ENCODE data around the gene RAB8B. TPM values are rescaled to one million over a fixed set of nuclear protein-coding genes. Genes with fewer than 3 reads are reported as not detected.

RAB8B gene
- total RNA-seq, 1 experiment from 2014 or later: 33.8 TPM

DNA sequence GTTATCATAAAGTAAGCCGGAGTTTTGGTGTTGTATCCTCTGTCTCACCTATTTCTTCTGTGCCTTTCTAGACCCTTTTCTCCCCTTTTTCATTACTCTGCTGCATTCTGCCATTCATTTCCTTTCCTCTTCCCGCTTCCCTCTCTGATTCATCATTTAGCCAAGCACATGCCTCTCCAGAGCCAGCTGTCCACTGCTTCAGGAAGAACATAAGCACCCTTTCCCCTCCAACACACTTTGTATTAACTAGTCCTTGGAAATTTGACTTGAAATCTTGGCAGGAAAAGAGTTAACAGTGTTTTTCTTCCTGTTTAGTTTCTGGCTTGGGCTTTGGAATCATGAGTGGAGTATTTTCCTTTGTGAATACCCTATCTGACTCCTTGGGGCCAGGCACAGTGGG, 97.7 kb downstream of the RAB8B start:
- no peak overlapping the region for H2BK20ac ChIP-seq (ENCODE audit: low read depth, low read length, poor library complexity, severe bottlenecking)
- H3K18ac ChIP-seq (ENCODE audit: insufficient read length, low read depth, low read length): no peak overlapping the region
- H2AK5ac ChIP-seq (ENCODE audit: insufficient read length, low read length): no peak overlapping the region
- H2BK5ac ChIP-seq (ENCODE audit: insufficient read length, low read length): no peak overlapping the region
- no peaks in the 10 kb centered on the region for H4K20me1 ChIP-seq (ENCODE audit: control insufficient read depth, insufficient read depth, insufficient read length)
- no peaks in the 10 kb centered on the region for H3K27me3 ChIP-seq (ENCODE audit: insufficient read depth, low read length)
- H3K56ac ChIP-seq (ENCODE audit: insufficient read length, low read depth, low read length): no peak overlapping the region
- no peak overlapping the region for H3K9ac ChIP-seq (ENCODE audit: extremely low read depth, insufficient read length, low read length)
- TF ChIP-seq, protein P1, sequence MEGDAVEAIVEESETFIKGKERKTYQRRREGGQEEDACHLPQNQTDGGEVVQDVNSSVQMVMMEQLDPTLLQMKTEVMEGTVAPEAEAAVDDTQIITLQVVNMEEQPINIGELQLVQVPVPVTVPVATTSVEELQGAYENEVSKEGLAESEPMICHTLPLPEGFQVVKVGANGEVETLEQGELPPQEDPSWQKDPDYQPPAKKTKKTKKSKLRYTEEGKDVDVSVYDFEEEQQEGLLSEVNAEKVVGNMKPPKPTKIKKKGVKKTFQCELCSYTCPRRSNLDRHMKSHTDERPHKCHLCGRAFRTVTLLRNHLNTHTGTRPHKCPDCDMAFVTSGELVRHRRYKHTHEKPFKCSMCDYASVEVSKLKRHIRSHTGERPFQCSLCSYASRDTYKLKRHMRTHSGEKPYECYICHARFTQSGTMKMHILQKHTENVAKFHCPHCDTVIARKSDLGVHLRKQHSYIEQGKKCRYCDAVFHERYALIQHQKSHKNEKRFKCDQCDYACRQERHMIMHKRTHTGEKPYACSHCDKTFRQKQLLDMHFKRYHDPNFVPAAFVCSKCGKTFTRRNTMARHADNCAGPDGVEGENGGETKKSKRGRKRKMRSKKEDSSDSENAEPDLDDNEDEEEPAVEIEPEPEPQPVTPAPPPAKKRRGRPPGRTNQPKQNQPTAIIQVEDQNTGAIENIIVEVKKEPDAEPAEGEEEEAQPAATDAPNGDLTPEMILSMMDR (conservative IDR thresholded peaks at IDR 0.05): no peak
- no peaks in the 10 kb centered on the region for H3K79me2 ChIP-seq (ENCODE audit: insufficient read depth, low read length)
- no peak overlapping the region for H2BK12ac ChIP-seq (ENCODE audit: insufficient read length, low read depth, low read length)
- no peaks in the 10 kb centered on the region for H3K9me3 ChIP-seq (ENCODE audit: control insufficient read depth, low read depth, low read length)
- no peak overlapping the region for H3K14ac ChIP-seq (ENCODE audit: insufficient read depth, low read length)
- no peak for DNase-seq
- H3K23me2 ChIP-seq (ENCODE audit: insufficient read length, low read depth, low read length, poor library complexity, severe bottlenecking): no peaks in the 10 kb centered on the region
- Mint-ChIP-seq H3K4me3 (no peak overlapping the region), H3K4me1 (0 out of 4 replicates have a peak, but pooled peaks cover 0 to 3% of the 10 kb centered on the region in 2 experiments), H3K9me3 (no peaks in the 10 kb centered on the region), H3K27me3 (ENCODE audit: low read depth) (no peaks in the 10 kb centered on the region), H3K36me3 (ENCODE audit: insufficient read depth in 1 of 3, low read depth in 3 of 3) (peaks cover 0 to 6% (median 5%) of the 10 kb centered on the region in 3 experiments; a peak in 4 of 7 replicates), H3K27ac (no peak overlapping the region; a peak in 1 of 7 replicates)
- no peaks in the 10 kb centered on the region for H3K4me1 ChIP-seq (ENCODE audit: insufficient read depth, low read length)
- H4K91ac ChIP-seq (ENCODE audit: insufficient read length, low read depth, low read length): no peak overlapping the region
- no peak overlapping the region for H3K23ac ChIP-seq (ENCODE audit: insufficient read length, low read depth, low read length)
- no peaks in the 10 kb centered on the region for H3K79me1 ChIP-seq (ENCODE audit: insufficient read depth, low read depth, low read length, poor library complexity, severe bottlenecking)
- WGBS (ENCODE audit: extremely low coverage, insufficient read length, low lambda C conversion rate): no CpG with 5 or more reads among the region's 2 CpGs
- H2BK15ac ChIP-seq (ENCODE audit: low read depth, low read length): no peak overlapping the region
- H3K27ac ChIP-seq (ENCODE audit: insufficient read length, low read depth, low read length): no peak overlapping the region
- no peak overlapping the region for H3K4ac ChIP-seq (ENCODE audit: low read depth, low read length)
- H3T11ph ChIP-seq (ENCODE audit: low read length): no peak overlapping the region
- H2AFZ ChIP-seq (ENCODE audit: low read length): no peak overlapping the region
- H2BK120ac ChIP-seq (ENCODE audit: low read depth, low read length, poor library complexity, severe bottlenecking): no peak overlapping the region
- H4K8ac ChIP-seq (replicated peaks; ENCODE audit: insufficient read length, low read depth, low read length): no peak overlapping the region
- H3K4me2 ChIP-seq (ENCODE audit: insufficient read depth, insufficient read length, low read length): no peak overlapping the region
- no peak overlapping the region for H4K5ac ChIP-seq (ENCODE audit: insufficient read length, low read depth, low read length)

All from H9 (cell line).